Memory B cell (primary cell): ENCODE data around the gene CTBS.
"Not testable (repeated sequence)": the region's sequence is repeated elsewhere in the genome, so short reads cannot be mapped to it uniquely, and the experiment has no call there.

Experiments
- ATAC-seq: fragments of 150-1000 bp; cut with Tn5 transposase; 2 replicates; pipeline ENCODE4 v1.10.0; 2021; ENCODE audit warnings: low read depth, mild to moderate bottlenecking, moderate library complexity
- DNase-seq, 2 donors: peaks; one replicate each; pipeline ENCODE4 v3.0.0; 2022; ENCODE audit warnings: low spot score in 2 of 2
- H3K27ac Mint-ChIP-seq: one replicate; pipeline ENCODE4 v1.8.0; 2022; ENCODE audit warnings: mild to moderate bottlenecking, moderate library complexity, mixed read lengths
- H3K27me3 Mint-ChIP-seq: one replicate; pipeline ENCODE4 v1.8.0; 2022; ENCODE audit warnings: mixed read lengths
- H3K36me3 Mint-ChIP-seq: one replicate; pipeline ENCODE4 v1.8.0; 2022; ENCODE audit warnings: mild to moderate bottlenecking, mixed read lengths
- H3K4me1 Mint-ChIP-seq: one replicate; pipeline ENCODE4 v1.8.0; 2022; ENCODE audit warnings: mixed read lengths
- H3K4me3 Mint-ChIP-seq: one replicate; pipeline ENCODE4 v1.8.0; 2022; ENCODE audit warnings: mild to moderate bottlenecking, moderate library complexity, mixed read lengths
- H3K9me3 Mint-ChIP-seq: one replicate; pipeline ENCODE4 v1.8.0; 2022; ENCODE audit warnings: mixed read lengths

Gene CTBS

DNA sequence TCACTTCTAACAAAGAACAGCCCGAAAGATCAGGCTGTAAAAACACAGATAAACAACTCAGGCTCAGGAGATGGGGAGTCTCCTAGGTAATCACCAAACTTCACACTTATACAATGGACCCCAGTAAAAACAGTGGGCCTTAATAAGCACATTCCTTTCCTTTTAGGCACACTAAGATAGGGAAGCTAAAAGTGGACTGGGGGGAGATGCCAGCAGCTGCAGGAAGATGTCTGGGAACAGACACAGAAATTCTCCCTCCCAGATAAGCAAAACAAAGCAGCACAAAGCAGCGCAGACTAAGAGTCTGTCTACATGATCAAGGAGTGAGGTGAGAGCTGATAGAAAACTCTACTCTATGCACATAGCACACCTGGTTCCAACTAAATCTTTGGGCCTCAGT is 29.0 kb upstream of the CTBS start:
- no peak for DNase-seq
- Mint-ChIP-seq H3K27me3 (no peaks in the 10 kb centered on the region), H3K36me3 (peaks cover 23% of the 10 kb centered on the region), H3K9me3 (peaks cover 19% of the 10 kb centered on the region), H3K4me3 (no peak overlapping the region), H3K4me1 (peaks cover 6% of the 10 kb centered on the region), H3K27ac (no peak overlapping the region)
- ATAC-seq: no peak

DNA sequence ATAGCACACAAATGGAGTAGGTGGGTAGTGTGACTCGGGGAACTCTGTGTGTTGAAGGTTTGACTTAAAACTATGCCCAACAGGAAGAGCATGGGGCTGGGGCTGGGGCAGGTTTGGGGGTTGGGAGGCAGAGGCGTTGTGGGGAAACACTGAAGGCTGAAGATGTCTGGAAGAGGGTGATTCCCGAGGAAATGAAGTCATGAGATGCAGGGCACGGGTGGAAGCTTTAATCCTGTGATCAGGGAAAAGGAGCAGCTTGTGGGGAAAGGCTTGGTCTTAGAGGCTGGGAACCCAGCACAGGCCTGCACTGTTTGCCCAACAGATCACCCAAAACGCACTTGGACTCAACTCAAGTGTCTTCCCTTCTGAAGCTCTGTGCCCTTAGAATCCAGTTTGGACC is 26.6 kb upstream of the CTBS start:
- Mint-ChIP-seq H3K36me3 (peaks cover 16% of the 10 kb centered on the region), H3K4me3 (no peak overlapping the region), H3K4me1 (peaks cover 6% of the 10 kb centered on the region), H3K9me3 (peaks cover 12% of the 10 kb centered on the region), H3K27ac (no peak overlapping the region), H3K27me3 (no peaks in the 10 kb centered on the region)
- no peak for ATAC-seq
- no peak for DNase-seq

DNA sequence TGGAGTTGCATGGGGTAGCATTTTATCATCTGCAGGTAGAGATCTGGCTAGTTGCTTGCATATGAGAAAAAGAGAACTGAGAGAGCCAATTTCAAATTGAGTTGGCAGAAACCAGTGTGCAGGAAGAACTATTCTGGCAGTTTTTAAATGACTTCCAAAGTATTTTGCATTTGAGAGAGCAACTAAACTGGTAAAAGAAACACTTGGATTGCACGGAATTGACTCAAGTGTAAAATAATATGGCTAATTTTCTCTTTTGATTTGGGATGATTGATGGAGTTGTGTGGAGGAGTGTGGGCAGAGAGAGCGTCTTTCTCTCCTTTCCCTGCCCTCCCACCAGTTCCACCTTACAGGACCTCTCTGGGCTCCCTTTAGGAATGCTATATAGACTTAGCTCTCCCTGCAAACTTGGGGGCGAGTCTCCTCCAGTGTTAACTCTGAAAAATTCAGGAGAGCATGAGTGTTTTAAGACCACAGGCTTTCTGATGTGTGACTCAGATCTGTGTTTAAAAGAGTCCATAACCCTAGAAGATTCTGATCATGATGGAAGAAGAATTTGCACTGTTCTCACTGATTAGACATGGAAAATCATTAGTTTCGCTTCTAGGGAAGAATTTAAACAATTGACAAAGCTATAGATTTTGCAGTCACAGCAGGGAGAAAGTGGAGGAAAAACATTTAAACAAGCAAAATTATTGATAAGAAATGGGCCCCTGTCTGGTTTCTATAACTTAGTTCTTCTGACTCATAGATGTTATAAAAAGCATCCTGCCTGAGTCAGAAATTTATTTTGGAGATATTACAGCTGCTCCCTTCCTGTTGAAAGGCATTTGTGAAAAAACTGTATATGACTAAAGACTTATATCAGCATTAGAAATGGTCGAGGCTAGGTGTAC is 24.9 kb upstream of the CTBS start:
- no peaks in the 10 kb centered on the region for H3K27me3 Mint-ChIP-seq
- H3K4me3 Mint-ChIP-seq: no peak overlapping the region
- DNase-seq (no peak), ATAC-seq (no peak)
- peaks cover 4% of the 10 kb centered on the region for H3K36me3 Mint-ChIP-seq
- H3K27ac Mint-ChIP-seq: no peak overlapping the region
- H3K4me1 Mint-ChIP-seq: peaks cover 6% of the 10 kb centered on the region
- H3K9me3 Mint-ChIP-seq: peaks cover 2% of the 10 kb centered on the region

DNA sequence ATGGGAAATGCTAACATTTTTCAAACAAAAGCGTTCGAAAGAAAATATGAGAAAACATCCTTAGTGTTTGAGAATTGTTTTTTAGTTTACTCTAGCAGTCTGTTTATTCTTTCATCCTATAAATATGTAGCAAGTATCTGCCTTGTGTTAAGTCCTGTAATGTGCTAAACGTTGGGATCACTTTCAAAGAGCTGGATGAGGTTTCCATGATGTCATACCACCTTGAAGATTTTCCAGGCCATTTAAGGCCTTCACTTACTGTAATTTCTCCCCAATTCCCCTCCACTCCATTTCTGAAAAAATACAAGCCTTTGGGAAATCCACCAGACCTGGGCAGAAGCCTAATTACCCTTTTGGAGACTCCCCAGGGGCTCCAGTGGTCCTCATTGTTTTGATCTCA is 24.2 kb upstream of the CTBS start:
- H3K27me3 Mint-ChIP-seq: no peaks in the 10 kb centered on the region
- peaks cover 6% of the 10 kb centered on the region for H3K4me1 Mint-ChIP-seq
- no peak overlapping the region for H3K27ac Mint-ChIP-seq
- peaks cover 3% of the 10 kb centered on the region for H3K36me3 Mint-ChIP-seq
- H3K9me3 Mint-ChIP-seq: peaks cover 1% of the 10 kb centered on the region
- no peak for ATAC-seq
- no peak for DNase-seq
- no peak overlapping the region for H3K4me3 Mint-ChIP-seq

DNA sequence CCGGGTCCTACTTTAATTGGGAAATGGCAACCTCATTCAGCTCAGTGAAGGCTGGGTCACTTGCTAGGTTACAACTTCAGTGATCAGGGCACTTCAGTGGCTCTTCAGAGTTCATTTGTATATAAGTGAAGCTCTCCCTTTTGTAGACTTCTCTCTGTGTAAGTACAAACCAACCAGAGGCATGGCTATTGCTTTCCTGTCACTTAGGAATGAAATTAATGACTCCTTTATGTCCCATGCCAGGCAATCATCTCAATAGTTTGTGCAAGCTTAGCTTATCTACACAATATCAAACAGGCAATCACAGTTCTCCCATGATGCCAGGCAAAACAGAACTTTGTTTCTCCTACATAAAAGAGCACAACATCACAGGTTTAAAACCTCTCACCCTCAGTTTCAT is 22.8 kb upstream of the CTBS start:
- Mint-ChIP-seq H3K36me3 (no peaks in the 10 kb centered on the region), H3K9me3 (peaks cover 3% of the 10 kb centered on the region), H3K4me3 (no peak overlapping the region), H3K27me3 (no peaks in the 10 kb centered on the region), H3K4me1 (peaks cover 6% of the 10 kb centered on the region), H3K27ac (no peak overlapping the region)
- ATAC-seq: no peak
- DNase-seq: no peak

DNA sequence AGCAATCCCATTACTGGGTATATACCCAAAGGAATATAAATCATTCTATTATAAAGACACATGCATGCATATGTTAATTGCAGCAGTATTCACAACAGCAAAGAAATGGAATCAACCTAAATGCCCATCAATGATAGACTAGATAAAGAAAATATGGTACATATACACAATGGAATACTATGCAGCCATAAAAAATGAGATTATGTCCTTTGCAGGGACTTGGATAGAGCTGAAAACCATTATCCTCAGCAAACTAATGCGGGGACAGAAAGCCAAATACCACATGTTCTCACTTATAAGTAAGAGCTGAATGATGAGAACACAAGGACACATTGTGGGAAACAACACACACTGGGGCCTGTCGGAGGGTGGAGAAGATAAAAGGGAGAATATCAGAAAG is 20.7 kb upstream of the CTBS start:
- not testable (repeated sequence) for ATAC-seq, DNase-seq, H3K9me3 Mint-ChIP-seq, H3K4me1 Mint-ChIP-seq, H3K27me3 Mint-ChIP-seq, H3K27ac Mint-ChIP-seq, H3K36me3 Mint-ChIP-seq, H3K4me3 Mint-ChIP-seq

DNA sequence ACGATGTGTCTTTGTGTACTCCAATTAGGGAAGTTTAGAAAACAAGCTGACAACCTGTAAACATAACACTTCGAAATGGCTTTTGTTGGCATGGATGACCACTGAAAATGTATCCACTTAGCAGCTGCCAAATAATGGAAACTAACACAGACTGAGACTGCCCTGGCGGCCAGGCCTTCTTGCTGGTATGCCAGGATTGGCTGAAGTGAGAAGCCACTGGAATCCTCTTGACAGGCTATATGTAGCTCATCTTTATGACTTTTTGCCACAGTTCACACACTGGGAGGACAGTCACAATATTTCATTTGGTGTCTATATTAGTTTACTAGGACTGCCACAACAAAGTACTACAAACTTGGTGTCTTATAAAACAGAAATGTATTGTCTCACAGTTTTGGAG is 12.9 kb upstream of the CTBS start:
- H3K4me1 Mint-ChIP-seq: peaks cover 12% of the 10 kb centered on the region
- peaks cover 6% of the 10 kb centered on the region for H3K36me3 Mint-ChIP-seq
- no peak overlapping the region for H3K27ac Mint-ChIP-seq
- no peak for DNase-seq
- H3K4me3 Mint-ChIP-seq: no peak overlapping the region
- H3K9me3 Mint-ChIP-seq: peaks cover 5% of the 10 kb centered on the region
- no peaks in the 10 kb centered on the region for H3K27me3 Mint-ChIP-seq
- ATAC-seq: no peak

DNA sequence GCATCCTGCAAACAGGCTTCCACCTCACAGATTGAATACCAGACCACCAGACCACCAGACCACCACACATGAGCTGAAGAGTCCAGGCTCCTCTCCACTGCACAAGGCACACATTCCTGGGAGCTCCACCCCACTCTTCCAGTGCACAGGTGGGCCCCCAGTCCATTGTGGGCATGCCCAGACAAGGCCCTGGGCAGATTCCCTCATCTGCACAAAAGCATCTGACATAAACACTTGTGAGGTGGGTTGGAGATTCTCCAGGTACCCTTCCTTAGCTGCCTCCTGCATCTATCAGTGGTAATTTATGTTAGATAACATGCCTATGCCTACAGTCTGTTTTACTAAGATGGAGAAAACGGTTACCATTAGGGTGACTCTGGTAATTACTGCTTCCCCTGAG is 11.6 kb upstream of the CTBS start:
- H3K4me1 Mint-ChIP-seq: peaks cover 12% of the 10 kb centered on the region
- no peak for ATAC-seq
- H3K27ac Mint-ChIP-seq: no peak overlapping the region
- H3K27me3 Mint-ChIP-seq: no peaks in the 10 kb centered on the region
- no peak overlapping the region for H3K4me3 Mint-ChIP-seq
- H3K36me3 Mint-ChIP-seq: peaks cover 4% of the 10 kb centered on the region
- peaks cover 2% of the 10 kb centered on the region for H3K9me3 Mint-ChIP-seq
- no peak for DNase-seq

DNA sequence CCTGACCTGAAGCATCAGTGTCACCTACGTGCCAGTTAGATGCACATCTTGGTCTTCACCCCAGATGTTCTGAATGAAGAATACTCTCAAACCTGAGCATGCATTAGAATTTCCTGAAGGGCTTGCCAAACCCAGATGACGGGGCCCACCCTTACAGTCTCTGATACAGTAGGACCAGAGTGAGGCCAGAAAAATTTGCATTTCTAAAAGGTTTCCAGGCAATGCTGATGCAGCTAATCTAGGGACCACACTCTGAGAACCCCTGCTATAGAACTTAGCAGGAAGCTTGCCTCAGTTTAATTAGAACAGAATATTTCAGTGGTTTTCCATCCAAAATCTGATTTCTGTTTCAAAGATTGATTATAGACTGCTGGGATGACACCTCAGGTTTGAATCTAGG is 9.9 kb upstream of the CTBS start:
- peaks cover 4% of the 10 kb centered on the region for H3K36me3 Mint-ChIP-seq
- H3K27me3 Mint-ChIP-seq: no peaks in the 10 kb centered on the region
- peaks cover 12% of the 10 kb centered on the region for H3K4me1 Mint-ChIP-seq
- peak overlapping the region; percentile 62 for H3K27ac Mint-ChIP-seq
- DNase-seq (no peak), ATAC-seq (no peak)
- peaks cover 2% of the 10 kb centered on the region for H3K9me3 Mint-ChIP-seq
- H3K4me3 Mint-ChIP-seq: peak overlapping the region; percentile 1

DNA sequence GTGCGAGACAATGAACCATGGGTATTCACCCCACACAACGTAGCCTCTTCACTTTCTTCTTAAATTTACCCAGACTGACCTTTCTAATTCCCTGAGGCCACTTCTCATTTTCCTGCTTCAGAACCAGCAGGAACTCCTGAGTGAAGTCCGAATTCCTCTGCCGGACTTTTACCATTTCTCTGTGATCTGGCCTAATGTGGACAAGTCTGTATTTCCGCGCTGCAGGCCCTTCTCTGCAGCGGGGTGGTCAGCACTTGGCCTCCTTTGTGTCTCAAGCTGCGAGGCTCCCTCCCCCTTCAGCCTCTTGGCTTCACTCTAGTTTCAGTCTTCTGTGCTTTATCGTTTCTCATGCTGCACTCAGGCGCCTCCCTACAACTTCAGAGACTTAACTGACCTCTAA is 9.4 kb upstream of the CTBS start:
- Mint-ChIP-seq H3K9me3 (peaks cover 2% of the 10 kb centered on the region), H3K36me3 (peaks cover 4% of the 10 kb centered on the region), H3K27ac (peak overlapping the region; percentile 62), H3K4me1 (peaks cover 12% of the 10 kb centered on the region), H3K27me3 (no peaks in the 10 kb centered on the region), H3K4me3 (peak overlapping the region; percentile 1)
- DNase-seq (no peak), ATAC-seq (no peak)

DNA sequence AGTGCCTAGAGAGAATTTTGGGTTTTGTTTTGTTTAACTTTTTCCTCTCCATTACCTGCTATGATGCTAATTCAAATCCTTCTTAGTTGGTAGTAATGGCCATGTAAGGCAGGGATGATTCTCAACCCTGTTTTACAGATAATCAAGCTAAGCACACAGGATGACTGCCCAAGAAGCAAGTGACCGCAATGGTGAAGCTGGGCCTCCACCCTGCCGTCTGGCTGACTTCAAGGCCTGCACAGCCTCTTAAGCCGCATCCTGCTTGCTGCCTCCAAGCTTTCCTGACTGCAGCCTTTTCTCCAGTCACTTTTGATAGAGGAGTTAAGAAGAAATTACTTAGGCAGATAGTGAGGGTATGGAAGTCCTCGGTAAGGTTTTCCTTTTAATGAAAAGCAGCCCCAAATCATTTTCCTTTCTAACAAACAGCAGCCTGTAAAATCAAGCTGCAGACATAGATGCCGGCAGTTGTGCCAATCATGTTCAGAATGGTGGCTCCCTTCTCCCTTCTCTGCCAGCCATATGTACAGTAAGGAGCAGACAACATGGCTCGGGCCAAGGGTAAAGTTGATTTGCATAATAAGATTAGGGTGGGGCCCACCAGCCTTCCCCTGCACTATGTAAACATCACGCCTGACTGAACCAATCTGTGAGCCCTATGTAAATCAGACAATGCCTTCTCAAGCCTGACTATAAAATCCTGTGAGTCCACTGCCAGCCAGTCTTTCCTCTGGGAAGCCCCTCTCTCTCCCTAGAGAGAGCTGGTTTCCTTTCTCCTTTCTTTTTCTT is 8.8 kb upstream of the CTBS start:
- Mint-ChIP-seq H3K27me3 (no peaks in the 10 kb centered on the region), H3K27ac (peak overlapping the region; percentile 62), H3K4me1 (peaks cover 12% of the 10 kb centered on the region), H3K4me3 (peak overlapping the region; percentile 1), H3K36me3 (peaks cover 4% of the 10 kb centered on the region), H3K9me3 (peaks cover 2% of the 10 kb centered on the region)
- DNase-seq (peak in 1 of 2 donors; percentile 21), ATAC-seq (peak; percentile 97)

DNA sequence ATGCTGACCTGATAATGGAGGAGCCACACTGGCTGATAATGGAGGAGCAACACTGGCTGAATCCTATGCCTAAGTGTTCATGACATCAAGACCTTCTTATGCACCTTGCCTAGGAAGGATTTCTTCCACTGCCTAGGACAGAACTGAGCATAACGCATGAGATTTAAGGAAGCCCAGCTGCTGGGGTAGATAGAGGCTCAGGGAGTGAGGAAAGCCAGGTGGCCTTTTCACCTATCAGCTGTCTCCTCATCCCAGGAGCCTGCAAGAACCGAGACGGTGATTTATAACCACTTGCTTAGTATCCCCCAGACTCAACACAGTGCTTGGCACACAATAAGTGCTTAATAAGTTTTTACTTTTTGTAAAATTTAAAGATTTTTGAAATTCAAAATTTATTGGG is 7.4 kb upstream of the CTBS start:
- ATAC-seq: no peak
- H3K4me1 Mint-ChIP-seq: peaks cover 12% of the 10 kb centered on the region
- H3K27me3 Mint-ChIP-seq: no peaks in the 10 kb centered on the region

DNA sequence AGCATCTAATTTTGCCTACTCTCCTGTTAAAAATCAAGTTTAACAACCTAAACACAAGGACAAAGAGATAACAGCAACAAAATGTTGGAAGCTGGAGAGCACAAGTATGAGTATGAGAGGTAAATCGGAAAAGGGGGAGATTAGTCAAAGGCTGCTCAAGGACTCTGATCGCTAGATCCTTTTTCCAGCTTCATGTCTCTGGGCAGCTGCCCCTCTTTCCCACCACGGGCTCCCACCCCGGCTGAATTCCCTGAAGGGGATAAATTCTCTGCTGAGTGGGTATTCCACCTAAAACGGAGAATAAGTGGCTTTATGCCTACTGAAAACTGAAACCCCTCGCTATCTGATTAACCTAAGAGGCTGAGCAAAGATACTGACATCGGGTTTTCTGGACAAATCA is 696 bp upstream of the CTBS start:
- no peaks in the 10 kb centered on the region for H3K9me3 Mint-ChIP-seq
- peaks cover 35% of the 10 kb centered on the region for H3K4me1 Mint-ChIP-seq
- no peaks in the 10 kb centered on the region for H3K27me3 Mint-ChIP-seq
- DNase-seq: no peak
- H3K36me3 Mint-ChIP-seq: peaks cover 10% of the 10 kb centered on the region
- peak overlapping the region; percentile 98 for H3K4me3 Mint-ChIP-seq
- H3K27ac Mint-ChIP-seq: peak overlapping the region; percentile 98
- ATAC-seq: no peak

More for the DNA sequence above, 7.4 kb upstream of the CTBS start:
- Mint-ChIP-seq H3K4me3 (no peak overlapping the region), H3K9me3 (peaks cover 2% of the 10 kb centered on the region), H3K27ac (no peak overlapping the region), H3K36me3 (peaks cover 4% of the 10 kb centered on the region)
- DNase-seq: no peak

DNA sequence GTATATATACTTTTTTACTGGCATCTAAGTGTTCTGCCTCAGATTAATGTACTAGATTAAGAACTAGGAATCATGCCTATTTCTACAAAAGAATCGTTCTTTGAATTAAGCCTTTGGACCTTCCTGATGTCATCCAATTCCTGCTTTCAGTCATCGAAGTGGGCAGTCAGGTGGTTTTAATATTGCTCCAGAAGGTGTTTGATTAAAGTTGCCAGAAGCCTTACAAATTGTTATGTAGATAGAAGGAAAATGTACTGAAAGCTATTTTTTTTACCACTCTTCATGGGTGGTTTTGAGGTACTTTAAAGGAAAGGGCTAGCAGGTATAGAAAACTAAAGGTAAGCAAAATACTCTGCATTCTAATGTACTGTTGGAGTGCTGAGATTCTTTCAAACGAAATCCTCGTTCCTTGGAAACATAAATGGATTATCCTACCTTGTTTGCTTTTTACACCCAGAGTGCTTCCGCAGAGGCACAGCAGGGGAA is 716 bp downstream of the CTBS start:
- peaks cover 37% of the 10 kb centered on the region for H3K4me1 Mint-ChIP-seq
- ATAC-seq: no peak
- peak overlapping the region; percentile 98 for H3K4me3 Mint-ChIP-seq
- no peaks in the 10 kb centered on the region for H3K9me3 Mint-ChIP-seq
- H3K27me3 Mint-ChIP-seq: no peaks in the 10 kb centered on the region
- H3K36me3 Mint-ChIP-seq: peaks cover 15% of the 10 kb centered on the region
- DNase-seq: no peak
- peak overlapping the region; percentile 98 for H3K27ac Mint-ChIP-seq
